ENCODE results near the gene SMG6. TPM values are rescaled to one million over a fixed set of nuclear protein-coding genes. Genes with fewer than 3 reads are reported as not detected.

SMG6 gene
- total RNA-seq, 1 donor from 2014 or later = 38.1 TPM

DNA sequence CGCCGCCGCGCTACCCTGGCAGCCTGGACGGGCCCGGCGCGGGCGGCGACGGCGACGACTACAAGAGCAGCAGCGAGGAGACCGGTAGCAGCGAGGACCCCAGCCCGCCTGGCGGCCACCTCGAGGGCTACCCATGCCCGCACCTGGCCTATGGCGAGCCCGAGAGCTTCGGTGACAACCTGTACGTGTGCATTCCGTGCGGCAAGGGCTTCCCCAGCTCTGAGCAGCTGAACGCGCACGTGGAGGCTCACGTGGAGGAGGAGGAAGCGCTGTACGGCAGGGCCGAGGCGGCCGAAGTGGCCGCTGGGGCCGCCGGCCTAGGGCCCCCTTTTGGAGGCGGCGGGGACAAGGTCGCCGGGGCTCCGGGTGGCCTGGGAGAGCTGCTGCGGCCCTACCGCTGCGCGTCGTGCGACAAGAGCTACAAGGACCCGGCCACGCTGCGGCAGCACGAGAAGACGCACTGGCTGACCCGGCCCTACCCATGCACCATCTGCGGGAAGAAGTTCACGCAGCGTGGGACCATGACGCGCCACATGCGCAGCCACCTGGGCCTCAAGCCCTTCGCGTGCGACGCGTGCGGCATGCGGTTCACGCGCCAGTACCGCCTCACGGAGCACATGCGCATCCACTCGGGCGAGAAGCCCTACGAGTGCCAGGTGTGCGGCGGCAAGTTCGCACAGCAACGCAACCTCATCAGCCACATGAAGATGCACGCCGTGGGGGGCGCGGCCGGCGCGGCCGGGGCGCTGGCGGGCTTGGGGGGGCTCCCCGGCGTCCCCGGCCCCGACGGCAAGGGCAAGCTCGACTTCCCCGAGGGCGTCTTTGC is 245.6 kb downstream of the SMG6 start:
- no peak overlapping the region for H3K4me3 Mint-ChIP-seq (ENCODE audit: unreplicated experiment)
- peaks cover 27% of the 10 kb centered on the region for H3K4me1 Mint-ChIP-seq (ENCODE audit: unreplicated experiment)
- TF ChIP-seq, protein P1, sequence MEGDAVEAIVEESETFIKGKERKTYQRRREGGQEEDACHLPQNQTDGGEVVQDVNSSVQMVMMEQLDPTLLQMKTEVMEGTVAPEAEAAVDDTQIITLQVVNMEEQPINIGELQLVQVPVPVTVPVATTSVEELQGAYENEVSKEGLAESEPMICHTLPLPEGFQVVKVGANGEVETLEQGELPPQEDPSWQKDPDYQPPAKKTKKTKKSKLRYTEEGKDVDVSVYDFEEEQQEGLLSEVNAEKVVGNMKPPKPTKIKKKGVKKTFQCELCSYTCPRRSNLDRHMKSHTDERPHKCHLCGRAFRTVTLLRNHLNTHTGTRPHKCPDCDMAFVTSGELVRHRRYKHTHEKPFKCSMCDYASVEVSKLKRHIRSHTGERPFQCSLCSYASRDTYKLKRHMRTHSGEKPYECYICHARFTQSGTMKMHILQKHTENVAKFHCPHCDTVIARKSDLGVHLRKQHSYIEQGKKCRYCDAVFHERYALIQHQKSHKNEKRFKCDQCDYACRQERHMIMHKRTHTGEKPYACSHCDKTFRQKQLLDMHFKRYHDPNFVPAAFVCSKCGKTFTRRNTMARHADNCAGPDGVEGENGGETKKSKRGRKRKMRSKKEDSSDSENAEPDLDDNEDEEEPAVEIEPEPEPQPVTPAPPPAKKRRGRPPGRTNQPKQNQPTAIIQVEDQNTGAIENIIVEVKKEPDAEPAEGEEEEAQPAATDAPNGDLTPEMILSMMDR (IDR thresholded peaks at IDR 0.05; ENCODE audit: unreplicated experiment) = no peak
- no peak for DNase-seq (ENCODE audit: low spot score)
- peaks cover 29% of the 10 kb centered on the region for H3K27me3 Mint-ChIP-seq (ENCODE audit: unreplicated experiment)
- H3K9me3 Mint-ChIP-seq (ENCODE audit: unreplicated experiment) = no peaks in the 10 kb centered on the region
- peaks cover 18% of the 10 kb centered on the region for H3K36me3 Mint-ChIP-seq (ENCODE audit: low read depth, unreplicated experiment)
- no peak overlapping the region for H3K27ac Mint-ChIP-seq (ENCODE audit: unreplicated experiment)

DNA sequence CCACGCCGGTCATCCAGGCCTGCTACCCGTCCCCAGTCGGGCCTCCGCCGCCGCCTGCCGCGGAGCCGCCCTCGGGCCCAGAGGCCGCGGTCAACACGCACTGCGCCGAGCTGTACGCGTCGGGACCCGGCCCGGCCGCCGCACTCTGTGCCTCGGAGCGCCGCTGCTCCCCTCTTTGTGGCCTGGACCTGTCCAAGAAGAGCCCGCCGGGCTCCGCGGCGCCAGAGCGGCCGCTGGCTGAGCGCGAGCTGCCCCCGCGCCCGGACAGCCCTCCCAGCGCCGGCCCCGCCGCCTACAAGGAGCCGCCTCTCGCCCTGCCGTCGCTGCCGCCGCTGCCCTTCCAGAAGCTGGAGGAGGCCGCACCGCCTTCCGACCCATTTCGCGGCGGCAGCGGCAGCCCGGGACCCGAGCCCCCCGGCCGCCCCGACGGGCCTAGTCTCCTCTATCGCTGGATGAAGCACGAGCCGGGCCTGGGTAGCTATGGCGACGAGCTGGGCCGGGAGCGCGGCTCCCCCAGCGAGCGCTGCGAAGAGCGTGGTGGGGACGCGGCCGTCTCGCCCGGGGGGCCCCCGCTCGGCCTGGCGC is 246.3 kb downstream of the SMG6 start:
- peaks cover 26% of the 10 kb centered on the region for H3K27me3 Mint-ChIP-seq (ENCODE audit: unreplicated experiment)
- H3K9me3 Mint-ChIP-seq (ENCODE audit: unreplicated experiment) = no peaks in the 10 kb centered on the region
- TF ChIP-seq, protein P1 (IDR thresholded peaks at IDR 0.05; ENCODE audit: unreplicated experiment) = no peak
- peaks cover 15% of the 10 kb centered on the region for H3K36me3 Mint-ChIP-seq (ENCODE audit: low read depth, unreplicated experiment)
- no peak overlapping the region for H3K4me3 Mint-ChIP-seq (ENCODE audit: unreplicated experiment)
- H3K27ac Mint-ChIP-seq (ENCODE audit: unreplicated experiment) = no peak overlapping the region
- DNase-seq (ENCODE audit: low spot score) = peak; percentile 45
- peaks cover 21% of the 10 kb centered on the region for H3K4me1 Mint-ChIP-seq (ENCODE audit: unreplicated experiment)

DNA sequence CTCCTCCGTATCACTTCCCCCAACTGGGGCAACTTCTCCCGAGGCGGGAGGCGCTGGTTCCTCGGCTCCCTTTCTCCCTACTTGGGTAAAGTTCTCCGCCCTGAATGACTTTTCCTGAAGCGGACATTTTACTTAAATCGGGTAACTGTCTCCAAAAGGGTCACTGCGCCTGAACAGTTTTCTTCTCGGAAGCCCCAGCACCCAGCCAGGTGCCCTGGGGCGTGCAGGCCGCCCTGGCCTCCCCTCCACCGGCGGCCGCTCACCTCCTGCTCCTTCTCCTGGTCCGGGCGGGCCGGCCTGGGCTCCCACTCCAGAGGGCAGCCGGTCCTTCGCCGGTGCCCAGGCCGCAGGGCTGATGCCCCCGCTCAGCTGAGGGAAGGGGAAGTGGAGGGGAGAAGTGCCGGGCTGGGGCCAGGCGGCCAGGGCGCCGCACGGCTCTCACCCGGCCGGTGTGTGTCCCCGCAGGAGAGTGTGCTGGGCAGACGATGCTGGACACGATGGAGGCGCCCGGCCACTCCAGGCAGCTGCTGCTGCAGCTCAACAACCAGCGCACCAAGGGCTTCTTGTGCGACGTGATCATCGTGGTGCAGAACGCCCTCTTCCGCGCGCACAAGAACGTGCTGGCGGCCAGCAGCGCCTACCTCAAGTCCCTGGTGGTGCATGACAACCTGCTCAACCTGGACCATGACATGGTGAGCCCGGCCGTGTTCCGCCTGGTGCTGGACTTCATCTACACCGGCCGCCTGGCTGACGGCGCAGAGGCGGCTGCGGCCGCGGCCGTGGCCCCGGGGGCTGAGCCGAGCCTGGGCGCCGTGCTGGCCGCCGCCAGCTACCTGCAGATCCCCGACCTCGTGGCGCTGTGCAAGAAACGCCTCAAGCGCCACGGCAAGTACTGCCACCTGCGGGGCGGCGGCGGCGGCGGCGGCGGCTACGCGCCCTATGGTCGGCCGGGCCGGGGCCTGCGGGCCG is 247.1 kb downstream of the SMG6 start:
- H3K36me3 Mint-ChIP-seq (ENCODE audit: low read depth, unreplicated experiment) = peaks cover 9% of the 10 kb centered on the region
- peak; percentile 28 for DNase-seq (ENCODE audit: low spot score)
- H3K27ac Mint-ChIP-seq (ENCODE audit: unreplicated experiment) = no peak overlapping the region
- peaks cover 24% of the 10 kb centered on the region for H3K27me3 Mint-ChIP-seq (ENCODE audit: unreplicated experiment)
- TF ChIP-seq, protein P1 (IDR thresholded peaks at IDR 0.05; ENCODE audit: unreplicated experiment) = no peak
- peaks cover 18% of the 10 kb centered on the region for H3K4me1 Mint-ChIP-seq (ENCODE audit: unreplicated experiment)
- H3K9me3 Mint-ChIP-seq (ENCODE audit: unreplicated experiment) = no peaks in the 10 kb centered on the region
- H3K4me3 Mint-ChIP-seq (ENCODE audit: unreplicated experiment) = no peak overlapping the region

DNA sequence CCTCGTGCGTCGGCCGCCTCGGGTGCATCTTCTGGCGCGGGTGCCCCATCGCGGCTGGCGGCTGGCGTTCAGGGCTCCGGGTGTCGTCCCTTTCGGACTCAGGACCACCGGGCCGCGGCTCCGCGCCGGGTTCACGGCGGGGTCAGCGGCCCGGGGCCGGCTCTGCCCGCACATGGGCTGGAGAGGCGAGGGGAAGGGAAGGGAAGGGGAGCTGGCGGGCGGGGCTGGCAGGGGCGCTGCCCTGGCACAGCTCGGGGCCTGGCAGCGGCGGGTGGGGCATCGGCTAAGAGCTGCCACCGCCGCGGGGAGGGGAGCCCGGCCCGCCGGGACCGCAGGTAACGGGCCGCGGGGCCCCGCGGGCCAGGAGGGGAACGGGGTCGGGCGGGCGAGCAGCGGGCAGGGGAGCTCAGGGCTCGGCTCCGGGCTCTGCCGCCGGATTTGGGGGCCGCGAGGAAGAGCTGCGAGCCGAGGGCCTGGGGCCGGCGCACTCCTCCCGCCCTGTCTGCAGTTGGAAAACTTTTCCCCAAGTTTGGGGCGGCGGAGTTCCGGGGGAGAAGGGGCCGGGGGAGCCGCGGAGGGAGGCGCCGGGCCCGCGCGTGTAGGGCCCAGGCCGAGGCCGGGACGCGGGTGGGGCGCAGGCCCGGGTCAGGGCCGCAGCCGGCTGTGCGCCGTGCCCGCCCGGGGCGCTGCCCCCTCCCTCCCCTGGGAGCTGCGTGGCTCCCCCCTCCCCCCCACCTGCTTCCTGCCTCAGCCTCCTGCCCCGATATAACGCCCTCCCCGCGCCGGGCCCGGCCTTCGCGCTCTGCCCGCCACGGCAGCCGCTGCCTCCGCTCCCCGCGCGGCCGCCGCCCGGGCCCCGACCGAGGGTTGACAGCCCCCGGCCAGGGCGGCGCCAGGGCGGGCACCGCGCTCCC is 248.0 kb downstream of the SMG6 start:
- no peaks in the 10 kb centered on the region for H3K9me3 Mint-ChIP-seq (ENCODE audit: unreplicated experiment)
- peaks cover 15% of the 10 kb centered on the region for H3K4me1 Mint-ChIP-seq (ENCODE audit: unreplicated experiment)
- H3K36me3 Mint-ChIP-seq (ENCODE audit: low read depth, unreplicated experiment) = peaks cover 5% of the 10 kb centered on the region
- no peak overlapping the region for H3K4me3 Mint-ChIP-seq (ENCODE audit: unreplicated experiment)
- peaks cover 21% of the 10 kb centered on the region for H3K27me3 Mint-ChIP-seq (ENCODE audit: unreplicated experiment)
- peak; percentile 28 for DNase-seq (ENCODE audit: low spot score)
- TF ChIP-seq, protein P1 (IDR thresholded peaks at IDR 0.05; ENCODE audit: unreplicated experiment) = no peak
- no peak overlapping the region for H3K27ac Mint-ChIP-seq (ENCODE audit: unreplicated experiment)

Data from endothelial cell (in vitro differentiated cells).